Left lung (tissue), 10 donors: ENCODE results near the gene MYO5A. TPM values are rescaled to one million over a fixed set of nuclear protein-coding genes. Genes with fewer than 3 reads are reported as not detected.

Experiments used
- ATAC-seq: fragments of 200-7000 bp; cut with Tn5 transposase; one replicate; pipeline ENCODE4 v1.9.1; 2020; ENCODE audit warnings: moderate library complexity
- DNase-seq, 4 donors: peaks; one replicate each; pipeline ENCODE4 v3.0.0-alpha.2; 2013 to 2020
- H3K27ac ChIP-seq, 2 donors: fragments of 200-600 bp; sonication (generic) in 1 of 2; one replicate each; pipeline versions ENCODE4 v1.5.0 to v1.8.0; 2020 to 2021
- H3K27me3 ChIP-seq, 2 donors: fragments of 200-600 bp; sonication (generic) in 1 of 2; one replicate each; pipeline versions ENCODE4 v1.5.0 to v1.8.0; 2020 to 2021
- H3K36me3 ChIP-seq, 2 donors: fragments of 200-600 bp; sonication (generic) in 1 of 2; one replicate each; pipeline versions ENCODE4 v1.5.0 to v1.8.0; 2020 to 2021
- H3K4me1 ChIP-seq, 2 donors: fragments of 200-600 bp; one replicate each; pipeline ENCODE4 v1.8.0; 2021
- H3K4me3 ChIP-seq, 2 donors: fragments of 200-600 bp; sonication (generic) in 1 of 2; one replicate each; pipeline versions ENCODE4 v1.5.0 to v1.8.0; 2020 to 2021; ENCODE audit warnings: mild to moderate bottlenecking in 1 of 2
- H3K9me3 ChIP-seq, 2 donors: fragments of 200-600 bp; sonication (generic) in 1 of 2; one replicate each; pipeline versions ENCODE4 v1.5.0 to v1.8.0; 2020 to 2021
- intact Hi-C, 2 donors: fragments of 100-400 bp; cut with DNase I; formaldehyde crosslinking; loops; one replicate each; pipeline versions ENCODE4 v1.11.2 to v1.14.2; 2022
- polyA plus RNA-seq, 6 donors: library from polyadenylated mRNA; unstranded; fragments of 120-200 nt; gene quantifications; one replicate each; pipeline ENCODE4 v1.2.1, GENCODE V29; 2013; ENCODE audit not compliant: insufficient read length in 6 of 6
- total RNA-seq, 2 donors: library from RNA; stranded (reverse); fragmentation: NEBNext Ultra II Directional; extraction: Animal tissue kit (Norgen Biotek cat#: 25700); gene quantifications; one replicate each; pipeline ENCODE4 v1.2.1, GENCODE V29; 2021
- TF ChIP-seq, protein P1 (sequence below), 2 donors: fragments of 200-600 bp; sonication (generic) in 1 of 2; IDR thresholded peaks; one replicate each; pipeline versions ENCODE4 v1.5.0 to v1.8.0; 2021; ENCODE audit warnings: antibody characterized with exemption in 2 of 2
- donor health status: DM: no; HTN: yes; CAD: no.
- donor health status: DM: no; HTN: no; CAD: no.

MYO5A gene
- total and polyA plus RNA-seq, 8 donors = 21.8 to 46.3 (median 34.3) TPM

DNA sequence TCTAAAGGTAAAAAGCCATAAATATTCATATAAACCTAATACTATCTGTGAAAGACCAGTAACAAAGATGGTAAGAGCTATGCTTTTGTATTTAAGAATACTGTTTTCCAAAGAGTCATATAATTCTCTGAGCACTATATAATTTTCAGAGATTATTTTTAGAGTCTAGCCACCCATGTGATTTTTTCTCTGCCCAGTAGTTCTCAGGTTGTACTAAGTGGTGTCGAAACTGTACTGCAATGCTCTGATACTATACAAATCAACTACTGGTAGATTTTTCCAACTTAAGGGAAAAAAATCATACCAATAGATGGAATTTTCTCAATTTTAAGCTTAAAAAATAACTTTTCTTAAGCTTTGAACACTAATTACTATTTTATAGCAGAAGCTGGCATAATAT is 104.8 kb downstream of the MYO5A start:
- DNase-seq (no peak), ATAC-seq (no peak)
- Histone ChIP-seq H3K27me3 (no peaks in the 10 kb centered on the region), H3K36me3 (peaks cover 0 to 4% of the 10 kb centered on the region in 2 donors), H3K27ac (no peak overlapping the region), H3K4me1 (peaks cover 0 to 5% of the 10 kb centered on the region in 2 donors), H3K4me3 (no peak overlapping the region), H3K9me3 (no peaks in the 10 kb centered on the region)
- TF ChIP-seq, protein P1, sequence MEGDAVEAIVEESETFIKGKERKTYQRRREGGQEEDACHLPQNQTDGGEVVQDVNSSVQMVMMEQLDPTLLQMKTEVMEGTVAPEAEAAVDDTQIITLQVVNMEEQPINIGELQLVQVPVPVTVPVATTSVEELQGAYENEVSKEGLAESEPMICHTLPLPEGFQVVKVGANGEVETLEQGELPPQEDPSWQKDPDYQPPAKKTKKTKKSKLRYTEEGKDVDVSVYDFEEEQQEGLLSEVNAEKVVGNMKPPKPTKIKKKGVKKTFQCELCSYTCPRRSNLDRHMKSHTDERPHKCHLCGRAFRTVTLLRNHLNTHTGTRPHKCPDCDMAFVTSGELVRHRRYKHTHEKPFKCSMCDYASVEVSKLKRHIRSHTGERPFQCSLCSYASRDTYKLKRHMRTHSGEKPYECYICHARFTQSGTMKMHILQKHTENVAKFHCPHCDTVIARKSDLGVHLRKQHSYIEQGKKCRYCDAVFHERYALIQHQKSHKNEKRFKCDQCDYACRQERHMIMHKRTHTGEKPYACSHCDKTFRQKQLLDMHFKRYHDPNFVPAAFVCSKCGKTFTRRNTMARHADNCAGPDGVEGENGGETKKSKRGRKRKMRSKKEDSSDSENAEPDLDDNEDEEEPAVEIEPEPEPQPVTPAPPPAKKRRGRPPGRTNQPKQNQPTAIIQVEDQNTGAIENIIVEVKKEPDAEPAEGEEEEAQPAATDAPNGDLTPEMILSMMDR (IDR thresholded peaks at IDR 0.05) = no peak
- intact Hi-C loops = no loop called here

DNA sequence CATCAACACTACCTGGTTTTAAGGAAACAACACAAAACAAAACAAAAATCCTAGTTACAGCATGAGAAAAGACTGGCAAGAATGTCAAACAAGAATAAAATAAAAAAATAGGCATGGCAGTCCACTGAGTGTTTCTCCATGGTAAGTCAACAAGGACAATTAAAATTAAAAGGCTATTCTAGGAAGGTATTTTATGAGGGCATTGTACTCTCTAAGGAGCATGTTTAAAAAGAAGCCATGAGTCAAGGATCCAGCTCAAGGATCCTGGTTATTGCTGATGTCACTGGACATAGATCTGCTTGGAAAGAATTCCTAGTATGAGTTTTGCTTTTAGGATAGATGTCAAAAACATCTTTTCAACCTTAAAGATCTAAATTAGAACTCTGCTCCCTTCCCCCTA is 106.7 kb downstream of the MYO5A start:
- Histone ChIP-seq H3K27me3 (no peaks in the 10 kb centered on the region), H3K9me3 (no peaks in the 10 kb centered on the region), H3K36me3 (peaks cover 0 to 4% of the 10 kb centered on the region in 2 donors), H3K4me1 (peaks cover 0 to 5% of the 10 kb centered on the region in 2 donors), H3K4me3 (no peak overlapping the region), H3K27ac (no peak overlapping the region)
- TF ChIP-seq, protein P1 (IDR thresholded peaks at IDR 0.05) = no peak
- DNase-seq (no peak), ATAC-seq (no peak)
- intact Hi-C loops = no loop called here

DNA sequence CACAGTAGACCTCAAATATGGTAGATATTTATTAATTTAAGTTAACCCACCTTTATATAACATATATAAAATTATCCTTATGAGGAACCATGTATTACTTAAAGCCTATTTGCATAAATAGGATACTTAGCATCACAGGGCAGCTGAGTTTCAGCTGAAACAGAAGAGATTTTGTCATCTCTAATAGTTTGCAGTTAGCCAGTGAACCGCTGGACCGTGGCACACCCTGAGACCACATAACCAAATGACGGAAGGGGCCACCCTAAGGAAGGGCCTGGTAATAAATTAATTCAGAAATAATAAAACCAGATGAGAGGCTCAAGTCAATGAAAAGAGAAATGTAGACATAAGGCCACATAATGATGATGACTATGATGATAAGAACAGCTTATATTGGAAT is 107.7 kb downstream of the MYO5A start:
- no peaks in the 10 kb centered on the region for H3K9me3 ChIP-seq
- TF ChIP-seq, protein P1 (IDR thresholded peaks at IDR 0.05) = no peak
- no peak for DNase-seq
- H3K27ac ChIP-seq = no peak overlapping the region
- no peak overlapping the region for H3K4me3 ChIP-seq
- H3K4me1 ChIP-seq = peaks cover 0 to 5% of the 10 kb centered on the region in 2 donors
- H3K36me3 ChIP-seq = peaks cover 0 to 4% of the 10 kb centered on the region in 2 donors
- no peaks in the 10 kb centered on the region for H3K27me3 ChIP-seq
- intact Hi-C loops = no loop called here
- ATAC-seq = no peak

DNA sequence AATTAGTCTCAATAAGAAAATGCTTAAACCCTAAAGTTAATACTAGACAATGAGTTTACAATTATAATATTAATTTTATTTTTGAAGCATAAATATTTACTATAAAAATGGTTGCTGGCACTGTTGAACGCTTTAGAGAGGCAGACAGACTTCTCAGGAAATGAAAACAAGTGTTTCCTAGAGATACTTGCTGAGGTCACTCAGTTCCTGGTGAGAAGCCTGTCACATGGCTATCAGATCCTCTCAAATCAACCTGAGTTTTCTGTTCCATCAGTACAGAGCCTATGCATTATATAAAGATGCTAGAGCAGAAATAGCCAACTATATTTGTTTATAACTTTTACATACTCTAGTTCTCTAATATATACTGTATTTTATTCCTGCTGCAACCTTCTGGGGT is 109.2 kb downstream of the MYO5A start:
- Histone ChIP-seq H3K27ac (no peak overlapping the region), H3K4me3 (no peak overlapping the region), H3K36me3 (peaks cover 0 to 14% of the 10 kb centered on the region in 2 donors), H3K4me1 (peaks cover 0 to 5% of the 10 kb centered on the region in 2 donors), H3K27me3 (no peaks in the 10 kb centered on the region), H3K9me3 (no peaks in the 10 kb centered on the region)
- TF ChIP-seq, protein P1 (IDR thresholded peaks at IDR 0.05) = no peak
- DNase-seq (no peak), ATAC-seq (no peak)
- intact Hi-C loops = no loop called here

DNA sequence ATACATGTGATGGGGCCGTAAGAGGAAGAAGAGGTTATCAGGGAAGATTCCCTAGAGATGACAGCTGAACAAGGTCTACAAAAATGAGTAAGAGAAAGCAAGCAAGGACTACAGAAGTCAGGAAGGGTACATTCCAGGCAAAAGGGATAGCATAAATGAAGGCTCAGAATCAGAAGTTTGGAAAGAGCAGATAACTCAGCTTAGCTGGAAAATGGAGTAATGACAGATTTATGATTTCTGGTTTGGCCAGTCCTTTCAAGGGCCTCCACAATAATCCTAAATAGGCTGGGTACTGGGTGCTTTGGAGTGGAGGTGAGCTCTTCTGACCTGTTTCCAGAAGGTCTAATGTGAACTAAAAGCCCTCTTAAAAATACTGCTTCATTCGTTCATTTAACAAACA is 110.7 kb downstream of the MYO5A start:
- DNase-seq (no peak), ATAC-seq (no peak)
- intact Hi-C loops = no loop called here
- peaks cover 0 to 5% of the 10 kb centered on the region in 2 donors for H3K4me1 ChIP-seq
- no peak overlapping the region for H3K4me3 ChIP-seq
- TF ChIP-seq, protein P1 (IDR thresholded peaks at IDR 0.05) = no peak
- no peaks in the 10 kb centered on the region for H3K27me3 ChIP-seq
- H3K9me3 ChIP-seq = no peaks in the 10 kb centered on the region
- H3K27ac ChIP-seq = no peak overlapping the region
- H3K36me3 ChIP-seq = peaks cover 0 to 13% of the 10 kb centered on the region in 2 donors
